Putamen (tissue), 1 donor: Measurements from ENCODE around the gene SLC2A5.
"Not testable (repeated sequence)": the region's sequence is repeated elsewhere in the genome, so short reads cannot be mapped to it uniquely, and the experiment has no call there.

Experiments
- DNase-seq: peaks from one replicate; pipeline ENCODE4 v3.0.0-alpha.2; 2016; ENCODE audit warnings: low spot score

The SLC2A5 gene

DNA sequence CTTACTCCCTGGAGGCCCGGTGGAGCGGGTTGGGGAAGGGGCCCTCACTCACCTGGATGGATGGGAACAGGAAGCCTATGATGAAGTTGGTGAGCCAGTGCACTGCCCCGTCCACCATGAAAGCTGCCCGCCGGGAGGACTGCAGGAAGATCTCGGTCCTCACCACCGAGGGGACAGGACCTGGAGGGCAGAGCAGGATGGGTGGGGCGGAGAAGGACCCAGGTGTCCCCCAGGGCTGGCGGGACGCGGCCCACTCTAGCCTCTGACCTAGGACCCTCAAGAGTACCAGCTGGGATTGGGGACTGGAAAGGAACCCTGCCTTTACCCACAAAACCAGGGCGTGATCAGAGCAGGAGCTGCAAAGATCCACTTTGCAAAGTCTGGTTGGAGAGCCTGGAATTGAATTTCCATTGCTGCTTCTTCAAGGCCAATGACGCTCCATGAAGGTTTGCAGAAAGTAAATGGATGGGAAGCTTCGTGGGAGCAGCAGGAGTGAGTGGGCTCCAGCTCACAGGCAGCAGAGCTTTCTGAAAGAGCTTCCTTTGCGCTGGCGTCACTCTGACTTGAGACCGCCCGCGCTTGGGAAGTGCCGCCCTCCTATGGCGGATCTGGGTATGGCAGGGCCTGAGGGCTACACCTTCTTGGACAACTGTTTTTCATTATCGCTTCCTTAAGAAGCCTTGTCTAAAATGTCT is 64.6 kb downstream of the SLC2A5 start:
- DNase-seq, result peak; percentile 75

DNA sequence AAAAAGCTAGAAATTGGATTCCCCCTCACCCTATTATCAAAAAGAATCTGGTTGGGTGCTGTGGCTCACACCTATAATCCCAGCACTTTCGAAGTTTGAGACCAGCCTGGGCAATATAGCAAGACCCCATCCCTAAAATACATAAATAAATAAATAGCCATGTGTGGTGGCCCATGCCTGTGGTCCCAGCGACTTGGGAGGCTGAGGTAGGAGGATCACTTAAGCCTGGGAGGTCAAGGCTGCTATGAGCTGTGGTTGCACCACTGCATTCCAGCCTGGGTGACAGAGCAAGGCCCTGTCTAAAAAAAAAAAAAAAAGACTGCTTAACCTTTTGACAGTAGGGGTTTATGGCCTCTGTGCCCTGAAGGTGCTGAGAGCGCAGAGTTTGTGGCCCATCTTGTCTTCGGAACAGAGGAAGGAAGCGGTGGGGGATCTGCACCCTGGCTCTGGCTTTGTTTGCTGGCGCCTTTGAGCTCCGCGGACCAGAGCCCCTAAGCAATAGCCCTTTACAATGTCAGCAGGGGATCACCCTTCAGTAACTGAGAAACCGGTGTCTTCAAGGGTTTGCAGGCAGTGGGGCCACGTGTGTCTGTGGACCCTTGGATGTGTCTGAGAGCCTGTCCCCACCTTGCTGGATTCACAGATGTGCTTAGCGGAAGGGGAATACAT is 65.3 kb downstream of the SLC2A5 start:
- no peak for DNase-seq

DNA sequence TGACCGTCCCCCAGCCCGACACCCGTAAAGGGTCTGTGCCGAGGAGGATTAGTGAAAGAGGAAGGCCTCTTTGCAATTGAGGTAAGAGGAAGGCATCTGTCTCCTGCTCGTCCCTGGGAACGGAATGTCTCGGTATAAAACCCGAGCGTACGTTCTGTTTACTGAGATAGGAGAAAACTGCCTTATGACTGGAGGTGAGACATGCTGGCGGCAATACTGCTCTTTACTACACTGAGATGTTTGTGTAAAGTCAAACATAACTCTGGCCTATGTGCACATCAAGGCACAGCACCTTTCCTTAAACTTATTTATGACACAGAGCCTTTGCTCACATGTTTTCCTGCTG is 67.2 kb downstream of the SLC2A5 start:
- DNase-seq, result not testable (repeated sequence)

DNA sequence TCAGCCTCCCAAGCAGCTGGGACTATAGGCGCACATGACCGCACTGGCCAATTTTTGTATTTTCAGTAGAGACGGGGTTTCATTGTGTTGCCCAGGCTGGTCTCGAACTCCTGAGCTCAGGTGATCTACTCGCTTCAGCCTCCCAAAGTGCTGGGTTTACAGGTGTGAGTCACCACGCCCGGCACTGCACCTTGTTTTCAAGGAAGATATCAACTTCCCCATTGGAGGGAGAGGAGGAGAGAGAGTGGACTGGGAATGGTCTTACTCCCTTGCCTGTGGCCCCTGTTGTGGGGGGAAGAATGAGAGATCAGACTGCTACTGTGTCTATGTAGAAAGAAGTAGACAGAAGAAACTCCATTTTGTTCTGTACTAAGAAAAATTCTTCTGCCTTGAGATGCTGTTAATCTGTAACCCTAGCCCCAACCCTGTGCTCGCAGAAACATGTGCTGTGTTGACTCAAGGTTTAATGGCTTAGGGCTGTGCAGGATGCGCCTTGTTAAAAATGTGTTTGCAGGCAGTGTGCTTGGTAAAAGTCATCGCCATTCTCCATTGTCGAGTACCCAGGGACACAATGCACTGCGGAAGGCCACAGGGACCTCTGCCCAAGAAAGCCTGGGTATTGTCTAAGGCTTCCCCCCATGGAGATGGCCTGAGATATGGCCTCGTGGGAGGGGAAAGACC is 67.8 kb downstream of the SLC2A5 start:
- DNase-seq, result not testable (repeated sequence)

DNA sequence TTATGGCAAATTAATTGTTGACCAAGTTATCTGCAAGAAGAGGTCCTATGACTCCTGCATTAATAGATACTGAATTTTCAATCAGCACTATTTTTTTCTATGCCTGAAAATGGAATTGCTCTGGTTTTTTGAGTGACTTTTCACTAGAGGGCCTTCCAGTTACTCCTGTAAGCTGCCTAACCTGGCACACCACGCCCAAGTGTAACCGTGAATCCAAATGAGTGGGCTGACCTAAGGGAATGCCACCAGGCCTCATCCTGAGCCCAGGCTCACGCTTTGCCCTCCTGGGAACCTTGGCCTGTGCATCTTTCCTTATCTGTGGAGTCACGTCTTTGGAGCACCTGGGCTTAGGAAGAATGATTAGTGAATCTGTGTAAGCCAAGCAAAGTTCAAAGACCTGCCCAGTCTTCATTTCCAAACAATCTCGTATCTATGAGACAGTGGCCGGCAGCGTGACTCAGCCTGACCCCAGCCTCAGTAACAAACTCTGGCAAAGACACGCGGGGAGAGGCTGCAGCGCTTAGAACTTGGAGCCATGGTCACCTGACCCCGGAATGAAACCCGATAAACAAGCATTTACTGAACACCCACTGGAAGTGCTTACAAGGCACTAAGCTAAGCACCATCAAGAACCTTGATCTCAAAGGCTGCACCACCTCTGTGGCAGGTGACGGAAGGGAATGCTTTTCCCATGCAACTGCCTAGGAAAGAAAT is 75.3 kb downstream of the SLC2A5 start:
- not testable (repeated sequence) for DNase-seq

DNA sequence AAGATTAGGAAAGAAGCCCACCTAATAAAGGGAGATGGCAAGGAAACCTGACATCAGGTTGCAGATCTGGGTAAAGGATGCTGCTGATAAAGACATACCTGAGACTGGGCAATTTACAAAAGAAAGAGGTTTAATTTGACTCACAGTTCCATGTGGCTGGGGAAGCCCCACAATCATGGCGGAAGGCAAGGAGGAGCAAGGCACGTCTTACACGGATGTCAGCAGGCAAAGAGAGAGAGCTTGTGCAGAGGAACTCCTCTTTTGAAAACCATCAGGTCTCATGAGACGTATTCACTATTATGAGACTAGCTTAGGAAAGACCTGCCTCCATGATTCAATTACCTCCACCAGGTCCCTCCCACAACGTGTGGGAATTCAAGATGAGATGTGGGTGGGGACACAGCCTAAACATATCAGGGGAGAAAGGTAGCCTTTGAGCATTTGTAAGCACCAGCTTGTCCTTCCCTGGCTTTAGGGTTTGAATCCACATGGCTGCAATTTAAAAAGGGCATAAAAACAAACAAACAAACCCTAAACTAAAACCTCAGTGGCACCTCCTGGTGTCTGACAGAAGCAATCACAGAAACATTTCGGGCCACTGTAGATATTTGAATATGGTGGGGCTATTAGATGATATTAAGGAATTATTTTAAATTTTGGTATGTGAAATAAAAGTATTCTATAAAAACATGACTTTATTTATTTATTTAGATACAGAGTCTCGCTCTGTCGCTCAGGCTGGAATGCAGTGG is 76.3 kb downstream of the SLC2A5 start:
- no peak for DNase-seq

DNA sequence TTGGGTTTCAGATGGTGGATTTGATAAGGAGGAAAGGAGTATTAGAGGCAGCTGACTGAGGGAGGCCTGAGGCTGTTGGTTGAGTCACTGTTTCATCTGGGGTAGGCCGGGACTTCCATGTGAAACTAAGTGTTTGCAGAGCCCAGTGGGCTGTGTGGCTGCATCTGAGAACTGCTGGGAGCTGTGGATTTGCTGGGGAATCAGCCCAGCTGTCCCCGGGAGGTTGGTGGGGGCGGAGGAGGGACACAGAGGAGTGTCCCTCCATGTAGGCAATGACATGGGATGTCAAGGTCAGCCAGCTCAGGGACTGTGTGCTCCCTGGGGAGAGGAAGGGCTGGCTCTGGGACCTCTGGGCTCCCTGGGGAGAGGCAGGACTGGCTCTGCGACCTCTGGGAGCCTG is 79.6 kb downstream of the SLC2A5 start:
- DNase-seq, result no peak

DNA sequence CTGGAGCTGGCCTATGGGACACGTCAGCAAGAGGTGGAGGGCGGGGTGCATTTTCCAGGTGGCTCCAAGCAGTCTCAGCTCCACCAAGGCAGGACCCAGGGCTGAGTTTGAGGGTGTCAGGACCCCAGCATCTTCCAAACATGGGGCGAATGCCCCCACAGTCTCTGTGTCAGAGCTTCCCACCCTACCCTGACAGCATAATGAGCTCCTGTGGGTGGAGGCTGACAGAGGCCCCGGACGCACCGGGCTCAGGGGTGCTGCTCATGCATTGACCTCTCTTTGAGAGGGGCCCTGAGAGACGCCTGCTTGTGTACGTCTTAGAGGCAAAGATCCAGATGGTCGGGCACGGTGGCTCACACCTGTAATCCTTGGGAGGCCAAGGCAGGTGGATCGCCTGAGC is 80.4 kb downstream of the SLC2A5 start:
- no peak for DNase-seq

DNA sequence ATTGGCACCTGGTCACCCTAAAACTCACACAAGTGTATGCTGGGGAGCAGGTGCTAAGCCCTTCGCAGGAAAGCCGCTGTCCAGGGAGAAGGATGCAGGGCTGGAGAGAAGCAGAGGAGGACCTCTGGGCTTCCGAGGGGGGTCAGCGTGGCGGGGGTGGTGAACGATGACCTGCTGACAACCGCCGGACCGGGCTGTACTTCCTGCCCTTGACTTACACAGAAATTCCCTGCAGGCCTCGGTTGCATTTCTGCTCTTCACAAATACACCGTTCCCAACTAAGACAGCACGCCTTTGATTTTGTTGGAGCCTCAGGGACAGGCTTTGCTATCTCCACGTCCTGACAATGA is 80.8 kb downstream of the SLC2A5 start:
- no peak for DNase-seq

DNA sequence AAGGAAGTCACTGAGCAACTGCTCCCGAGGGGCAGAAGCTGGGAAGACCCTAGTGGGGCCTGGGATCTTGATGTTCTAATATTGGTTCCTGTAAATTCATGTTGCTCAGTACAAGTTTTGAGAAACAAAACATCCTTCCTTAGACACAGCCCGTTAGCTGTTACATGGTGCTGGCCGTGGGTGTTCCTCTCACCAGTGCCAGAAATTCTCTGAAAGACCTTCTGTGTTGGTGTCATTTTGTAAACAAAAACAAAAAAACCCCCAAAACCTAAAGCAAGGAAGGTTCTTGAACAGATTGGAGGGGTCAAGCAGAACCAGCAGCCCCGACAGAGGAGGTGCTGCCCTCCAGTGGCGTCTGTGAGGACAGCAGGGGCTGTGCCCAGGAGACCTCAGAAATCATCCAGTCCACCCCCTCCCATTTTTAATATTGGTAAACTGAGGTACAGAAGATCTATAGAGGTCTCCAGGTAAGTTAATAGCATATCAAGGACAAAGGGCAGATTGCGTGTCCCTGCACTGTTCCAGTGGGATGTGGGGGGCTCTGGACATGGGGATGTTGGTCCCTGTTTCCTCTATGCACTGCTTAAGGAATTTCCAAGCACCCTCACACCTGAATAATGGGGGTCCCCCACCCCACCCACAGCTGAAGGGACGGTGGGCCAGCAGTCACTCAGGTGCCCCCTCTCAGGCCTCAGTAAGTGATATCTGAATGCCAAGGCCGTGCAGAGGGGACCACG is 81.4 kb downstream of the SLC2A5 start:
- DNase-seq, result peak; percentile 68

DNA sequence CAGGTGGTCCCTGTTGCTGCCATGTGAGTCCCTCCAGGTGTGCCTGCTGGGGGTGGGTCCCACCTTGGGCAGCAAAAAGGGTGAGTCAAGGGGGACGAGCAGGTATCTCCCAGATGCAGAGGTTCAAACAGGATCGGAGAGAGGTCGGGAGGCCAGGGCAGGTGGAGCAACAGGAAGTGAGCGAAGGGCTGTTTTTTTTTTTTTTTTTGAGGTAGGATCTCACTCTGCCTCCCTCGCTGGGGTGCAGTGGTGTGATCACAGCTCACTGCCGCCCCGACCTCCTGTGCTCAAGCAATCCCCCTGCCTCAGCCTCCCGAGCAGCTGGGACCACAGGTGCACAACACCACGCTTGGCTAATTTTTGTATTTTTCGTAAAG is 82.6 kb downstream of the SLC2A5 start:
- DNase-seq, result no peak

DNA sequence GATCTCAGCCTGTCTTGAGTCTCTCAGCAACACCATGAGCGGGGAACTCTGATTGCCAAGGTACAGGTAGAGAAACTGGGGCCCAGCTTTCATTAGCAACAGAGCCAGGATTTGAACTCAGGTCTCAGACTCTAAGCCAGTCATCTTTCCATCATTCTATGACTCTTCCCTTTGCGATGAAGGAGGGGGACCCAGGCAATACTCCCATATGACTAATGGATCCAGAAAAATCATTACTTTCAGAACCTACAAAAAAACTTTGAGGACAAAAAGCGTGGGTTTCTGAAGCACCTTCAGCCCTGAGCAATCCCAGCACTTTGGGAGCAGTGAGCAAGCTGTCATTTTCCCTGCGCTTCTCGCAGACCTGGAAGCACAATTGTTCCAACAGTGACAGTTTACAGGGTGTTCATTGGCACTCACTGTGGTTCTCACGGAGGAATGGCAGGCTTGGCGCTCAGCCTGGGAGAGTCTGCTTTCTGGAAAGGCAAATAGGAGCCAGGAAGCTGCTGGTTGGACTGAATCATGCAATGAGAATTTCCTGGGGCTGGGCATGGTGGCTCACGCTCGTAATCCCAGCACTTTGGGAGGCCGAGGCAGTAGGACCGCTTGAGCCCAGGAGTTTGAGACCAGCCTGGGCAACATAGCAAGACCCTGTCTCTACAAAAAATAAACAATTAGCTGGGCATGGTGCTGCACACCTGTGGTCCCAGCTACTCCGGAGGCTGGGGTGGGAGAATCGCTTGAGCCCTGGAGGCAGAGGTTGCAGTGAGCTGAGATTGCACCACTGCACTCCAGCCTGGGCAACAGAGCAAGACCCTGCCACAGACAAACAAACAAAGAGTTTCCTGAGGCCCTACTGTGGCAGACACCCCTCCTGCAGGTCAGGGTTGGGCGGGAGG is 83.3 kb downstream of the SLC2A5 start:
- peak; percentile 30 for DNase-seq
